SU-DHL-6 (cell line): ENCODE results near the gene FBN3.

ENCODE experiments used
- H2AFZ ChIP-seq: fragments of 200-600 bp; sonication (generic); 2 replicates; pipeline ENCODE4 v1.6.1; 2014; ENCODE audit warnings: low read depth, mild to moderate bottlenecking, moderate library complexity, mixed read lengths, antibody characterized with exemption, low read length; ENCODE audit not compliant: severe bottlenecking
- H3F3A ChIP-seq: fragments of 200-600 bp; shearing (Covaris generic); 2 replicates; pipeline ENCODE4 v1.6.0; 2016; ENCODE audit warnings: antibody characterized with exemption, mild to moderate bottlenecking; ENCODE audit not compliant: insufficient read depth
- H3K27ac ChIP-seq: fragments of 200-600 bp; sonication (generic); 2 replicates; pipeline ENCODE4 v1.5.1; 2016; ENCODE audit warnings: low read depth, mild to moderate bottlenecking, low read length, moderate library complexity, mixed read lengths
- H3K27me3 ChIP-seq: fragments of 200-600 bp; sonication (generic), shearing (Covaris generic); 2 replicates; pipeline ENCODE4 v1.6.0; 2014; ENCODE audit warnings: mild to moderate bottlenecking, low read length
- H3K36me3 ChIP-seq: fragments of 200-600 bp; sonication (generic); 2 replicates; pipeline ENCODE4 v1.6.1; 2014; ENCODE audit warnings: mild to moderate bottlenecking, low read length, mixed read lengths
- H3K4me2 ChIP-seq: fragments of 300-600, 200-600 bp; shearing (Covaris generic), sonication (generic); 2 replicates; pipeline ENCODE4 v1.6.0; 2014; ENCODE audit warnings: low read length, low read depth, mild to moderate bottlenecking; ENCODE audit not compliant: poor library complexity, severe bottlenecking
- H3K4me3 ChIP-seq: fragments of 200-600 bp; sonication (generic); 2 replicates; pipeline ENCODE4 v1.5.1; 2014; ENCODE audit warnings: antibody characterized with exemption, low read length, mild to moderate bottlenecking, mixed read lengths; ENCODE audit not compliant: insufficient read depth, poor library complexity, severe bottlenecking
- H3K79me2 ChIP-seq: fragments of 200-600 bp; sonication (generic); 2 replicates; pipeline ENCODE4 v1.6.1; 2014; ENCODE audit warnings: mild to moderate bottlenecking, low read length, moderate library complexity; ENCODE audit not compliant: insufficient read depth
- H3K9ac ChIP-seq: fragments of 200-600 bp; sonication (generic); 2 replicates; pipeline ENCODE4 v1.7.0; 2014; ENCODE audit warnings: mild to moderate bottlenecking, low read length
- H3K9me2 ChIP-seq: fragments of 200-600 bp; sonication (generic); replicated peaks from 2 replicates; pipeline ENCODE4 v1.6.1; 2014; ENCODE audit warnings: low read length; ENCODE audit not compliant: insufficient read depth
- H3K9me3 ChIP-seq: fragments of 200-600 bp; sonication (generic); 2 replicates; pipeline ENCODE4 v1.6.1; 2014; ENCODE audit warnings: low read length, mixed read lengths; ENCODE audit not compliant: insufficient read depth
- H4K20me1 ChIP-seq: fragments of 200-600 bp; sonication (generic); 2 replicates; pipeline ENCODE4 v1.6.1; 2014; ENCODE audit warnings: low read depth, mild to moderate bottlenecking, antibody characterized with exemption, low read length, moderate library complexity, mixed read lengths
- EZH2phosphoT487 ChIP-seq: fragments of 200-600 bp; sonication (generic), shearing (Covaris generic); conservative IDR thresholded peaks from 2 replicates; pipeline ENCODE4 v1.6.1; 2018; ENCODE audit warnings: mild to moderate bottlenecking, antibody characterized with exemption, low read length, moderate library complexity, mixed read lengths
- TF ChIP-seq, protein P1 (sequence below): fragments of 200-600 bp; sonication (generic); IDR thresholded peaks from one replicate; pipeline ENCODE4 v1.5.1; 2017; ENCODE audit warnings: antibody characterized with exemption, mild to moderate bottlenecking, low read length, moderate library complexity; ENCODE audit not compliant: insufficient read depth, poor library complexity, severe bottlenecking

FBN3 gene

GRCh38 chr19:8150178-8150865 lies 930 bp upstream of the FBN3 start:
- no peak overlapping the region for H3K9ac ChIP-seq
- no peaks in the 10 kb centered on the region for H3K27me3 ChIP-seq
- no peak overlapping the region for H3K27ac ChIP-seq
- no peak for TF ChIP-seq EZH2phosphoT487
- TF ChIP-seq, protein P1, sequence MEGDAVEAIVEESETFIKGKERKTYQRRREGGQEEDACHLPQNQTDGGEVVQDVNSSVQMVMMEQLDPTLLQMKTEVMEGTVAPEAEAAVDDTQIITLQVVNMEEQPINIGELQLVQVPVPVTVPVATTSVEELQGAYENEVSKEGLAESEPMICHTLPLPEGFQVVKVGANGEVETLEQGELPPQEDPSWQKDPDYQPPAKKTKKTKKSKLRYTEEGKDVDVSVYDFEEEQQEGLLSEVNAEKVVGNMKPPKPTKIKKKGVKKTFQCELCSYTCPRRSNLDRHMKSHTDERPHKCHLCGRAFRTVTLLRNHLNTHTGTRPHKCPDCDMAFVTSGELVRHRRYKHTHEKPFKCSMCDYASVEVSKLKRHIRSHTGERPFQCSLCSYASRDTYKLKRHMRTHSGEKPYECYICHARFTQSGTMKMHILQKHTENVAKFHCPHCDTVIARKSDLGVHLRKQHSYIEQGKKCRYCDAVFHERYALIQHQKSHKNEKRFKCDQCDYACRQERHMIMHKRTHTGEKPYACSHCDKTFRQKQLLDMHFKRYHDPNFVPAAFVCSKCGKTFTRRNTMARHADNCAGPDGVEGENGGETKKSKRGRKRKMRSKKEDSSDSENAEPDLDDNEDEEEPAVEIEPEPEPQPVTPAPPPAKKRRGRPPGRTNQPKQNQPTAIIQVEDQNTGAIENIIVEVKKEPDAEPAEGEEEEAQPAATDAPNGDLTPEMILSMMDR, result no peak
- no peak overlapping the region for H3K4me2 ChIP-seq
- H3K9me3 ChIP-seq, result no peaks in the 10 kb centered on the region
- no peaks in the 10 kb centered on the region for H3F3A ChIP-seq
- H4K20me1 ChIP-seq, result no peaks in the 10 kb centered on the region
- H3K4me3 ChIP-seq, result no peak overlapping the region
- no peaks in the 10 kb centered on the region for H3K79me2 ChIP-seq
- no peaks in the 10 kb centered on the region for H3K36me3 ChIP-seq
- no peaks in the 10 kb centered on the region for H3K9me2 ChIP-seq
- H2AFZ ChIP-seq, result no peak overlapping the region

DNA sequence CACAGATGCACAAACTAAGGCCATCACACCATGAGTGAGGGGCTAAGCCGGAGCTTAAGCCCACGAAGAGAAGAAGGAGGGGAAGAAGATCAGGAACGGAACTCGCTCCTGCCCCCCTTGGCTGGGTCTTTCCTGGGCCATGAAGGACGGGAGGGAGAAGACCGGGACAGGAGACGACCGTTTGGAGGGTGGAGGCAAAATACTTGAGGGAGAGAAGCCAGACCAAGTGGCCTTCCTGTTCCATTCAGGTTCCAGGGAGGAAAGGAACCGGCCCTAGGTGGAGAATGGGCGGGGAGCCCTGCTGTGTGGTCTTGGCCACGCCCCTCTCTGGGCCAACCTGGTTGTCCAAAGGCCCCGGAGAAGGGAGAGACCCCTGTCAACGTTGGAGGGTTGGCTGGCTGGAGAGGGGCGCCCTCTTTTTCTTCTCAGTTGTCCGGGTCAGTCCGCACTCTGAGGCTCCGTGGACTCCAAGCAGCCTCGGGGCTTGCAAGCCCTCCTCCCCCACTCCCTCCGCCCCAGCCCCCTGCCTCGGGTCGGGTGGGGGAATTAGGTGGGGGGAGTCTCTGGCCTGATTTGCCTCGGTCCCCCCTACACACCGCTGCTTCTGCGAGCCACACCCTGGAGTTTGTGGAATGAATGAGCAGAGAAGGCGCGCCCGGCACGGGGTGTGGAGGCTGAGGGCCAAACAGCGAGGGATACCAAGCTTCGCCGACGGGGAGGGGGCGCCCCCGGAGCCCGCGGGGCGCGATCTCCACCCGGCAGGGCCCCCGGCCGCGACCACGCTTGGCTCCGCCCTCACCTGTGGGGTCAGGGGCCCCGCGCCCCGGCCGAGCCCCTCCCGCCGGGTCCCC lies 757 bp downstream of the FBN3 start:
- H3K27ac ChIP-seq, result no peak overlapping the region
- TF ChIP-seq EZH2phosphoT487, result no peak
- TF ChIP-seq, protein P1, result no peak
- H3K9me2 ChIP-seq, result no peaks in the 10 kb centered on the region
- H3K27me3 ChIP-seq, result no peaks in the 10 kb centered on the region
- no peak overlapping the region for H3K4me3 ChIP-seq
- no peak overlapping the region for H2AFZ ChIP-seq
- H4K20me1 ChIP-seq, result no peaks in the 10 kb centered on the region
- H3K9ac ChIP-seq, result no peak overlapping the region
- no peaks in the 10 kb centered on the region for H3K36me3 ChIP-seq
- H3K9me3 ChIP-seq, result no peaks in the 10 kb centered on the region
- no peaks in the 10 kb centered on the region for H3K79me2 ChIP-seq
- H3K4me2 ChIP-seq, result no peak overlapping the region
- no peaks in the 10 kb centered on the region for H3F3A ChIP-seq

- Histone ChIP-seq H3K27me3 (no peaks in the 10 kb centered on the region), H3K9me2 (no peaks in the 10 kb centered on the region), H3K36me3 (no peaks in the 10 kb centered on the region), H3K79me2 (no peaks in the 10 kb centered on the region), H3K4me3 (no peak overlapping the region), H3F3A (no peaks in the 10 kb centered on the region), H2AFZ (no peak overlapping the region), H3K9ac (no peak overlapping the region), H3K27ac (no peak overlapping the region), H4K20me1 (no peaks in the 10 kb centered on the region), H3K4me2 (no peak overlapping the region), H3K9me3 (no peaks in the 10 kb centered on the region)
- TF ChIP-seq, protein P1, result no peak
- TF ChIP-seq EZH2phosphoT487, result no peak
These were observed 1.3 kb downstream of the FBN3 start for GRCh38 chr19:8148088-8148409.
